GM18520 (cell line): ENCODE measurements around the gene BUB1B.
"Not testable (repeated sequence)": the region's sequence is repeated elsewhere in the genome, so short reads cannot be mapped to it uniquely, and the experiment has no call there.

Experiments
- ATAC-seq: cut with Tn5 transposase; IDR thresholded peaks from one replicate; pipeline ENCODE4 v1.9.1; 2021; ENCODE audit not compliant: unreplicated experiment

The BUB1B gene

GRCh38 chr15:40135846-40136450 lies 24.9 kb upstream of the BUB1B start:
- not testable (repeated sequence) for ATAC-seq

GRCh38 chr15:40136470-40137302 lies 24.2 kb upstream of the BUB1B start:
- ATAC-seq, result no peak

GRCh38 chr15:40137303-40138200 lies 23.3 kb upstream of the BUB1B start:
- no peak for ATAC-seq

- ATAC-seq, result not testable (repeated sequence)
These were observed 22.7 kb upstream of the BUB1B start for GRCh38 chr15:40138201-40138570.

- no peak for ATAC-seq
These were observed 18.4 kb upstream of the BUB1B start for GRCh38 chr15:40142428-40142827.

GRCh38 chr15:40146037-40146436 lies 14.8 kb upstream of the BUB1B start:
- ATAC-seq, result no peak

GRCh38 chr15:40149339-40149738 lies 11.5 kb upstream of the BUB1B start:
- no peak for ATAC-seq

- ATAC-seq, result no peak
These were observed 10.5 kb upstream of the BUB1B start for GRCh38 chr15:40150163-40150925.

- no peak for ATAC-seq
These were observed 9.4 kb upstream of the BUB1B start for GRCh38 chr15:40151499-40151898.

- ATAC-seq, result no peak
These were observed 8.9 kb upstream of the BUB1B start for GRCh38 chr15:40151991-40152390.

GRCh38 chr15:40154821-40155220 lies 6.0 kb upstream of the BUB1B start:
- not testable (repeated sequence) for ATAC-seq

GRCh38 chr15:40155270-40155910 lies 5.5 kb upstream of the BUB1B start:
- no peak for ATAC-seq

- no peak for ATAC-seq
These were observed 3.0 kb upstream of the BUB1B start for GRCh38 chr15:40157778-40158447.

- ATAC-seq, result no peak
These were observed 848 bp upstream of the BUB1B start for GRCh38 chr15:40160021-40160420.

- ATAC-seq, result no peak
These were observed 973 bp downstream of the BUB1B start for GRCh38 chr15:40161693-40162391.

- ATAC-seq, result no peak
These were observed 1.7 kb downstream of the BUB1B start for GRCh38 chr15:40162552-40162951.

- ATAC-seq, result no peak
These were observed 3.0 kb downstream of the BUB1B start for GRCh38 chr15:40163657-40164416.

- not testable (repeated sequence) for ATAC-seq
These were observed 6.5 kb downstream of the BUB1B start for GRCh38 chr15:40167374-40167773.
